GM12874 (cell line): ENCODE data around the gene S100A8.

ENCODE experiments used
- TF ChIP-seq, protein P1 (sequence below): IDR thresholded peaks from 2 replicates; pipeline ENCODE4 v1.5.1; 2011; ENCODE audit warnings: low read depth, mild to moderate bottlenecking, control low read depth, low read length, moderate library complexity; ENCODE audit not compliant: insufficient read depth

Gene S100A8

DNA sequence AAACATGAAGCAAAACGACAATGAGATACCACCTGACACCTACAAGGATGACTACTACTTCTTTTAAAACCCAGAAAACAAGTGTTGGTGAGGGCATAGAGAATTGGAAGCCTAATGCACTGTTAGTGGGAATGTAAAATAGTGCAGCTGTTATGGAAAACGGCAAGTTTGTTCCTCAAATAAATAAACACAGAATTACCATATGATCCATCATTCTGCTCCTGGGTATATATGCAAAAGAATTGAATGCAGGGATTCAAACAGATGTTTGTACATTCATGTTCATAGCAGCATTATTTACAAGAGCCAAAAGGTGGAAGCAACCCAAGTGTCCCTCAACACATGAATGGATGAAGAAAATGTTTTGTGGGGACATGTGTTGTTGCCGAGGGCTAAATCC is 1.4 kb upstream of the S100A8 start:
- TF ChIP-seq, protein P1, sequence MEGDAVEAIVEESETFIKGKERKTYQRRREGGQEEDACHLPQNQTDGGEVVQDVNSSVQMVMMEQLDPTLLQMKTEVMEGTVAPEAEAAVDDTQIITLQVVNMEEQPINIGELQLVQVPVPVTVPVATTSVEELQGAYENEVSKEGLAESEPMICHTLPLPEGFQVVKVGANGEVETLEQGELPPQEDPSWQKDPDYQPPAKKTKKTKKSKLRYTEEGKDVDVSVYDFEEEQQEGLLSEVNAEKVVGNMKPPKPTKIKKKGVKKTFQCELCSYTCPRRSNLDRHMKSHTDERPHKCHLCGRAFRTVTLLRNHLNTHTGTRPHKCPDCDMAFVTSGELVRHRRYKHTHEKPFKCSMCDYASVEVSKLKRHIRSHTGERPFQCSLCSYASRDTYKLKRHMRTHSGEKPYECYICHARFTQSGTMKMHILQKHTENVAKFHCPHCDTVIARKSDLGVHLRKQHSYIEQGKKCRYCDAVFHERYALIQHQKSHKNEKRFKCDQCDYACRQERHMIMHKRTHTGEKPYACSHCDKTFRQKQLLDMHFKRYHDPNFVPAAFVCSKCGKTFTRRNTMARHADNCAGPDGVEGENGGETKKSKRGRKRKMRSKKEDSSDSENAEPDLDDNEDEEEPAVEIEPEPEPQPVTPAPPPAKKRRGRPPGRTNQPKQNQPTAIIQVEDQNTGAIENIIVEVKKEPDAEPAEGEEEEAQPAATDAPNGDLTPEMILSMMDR, result no peak

DNA sequence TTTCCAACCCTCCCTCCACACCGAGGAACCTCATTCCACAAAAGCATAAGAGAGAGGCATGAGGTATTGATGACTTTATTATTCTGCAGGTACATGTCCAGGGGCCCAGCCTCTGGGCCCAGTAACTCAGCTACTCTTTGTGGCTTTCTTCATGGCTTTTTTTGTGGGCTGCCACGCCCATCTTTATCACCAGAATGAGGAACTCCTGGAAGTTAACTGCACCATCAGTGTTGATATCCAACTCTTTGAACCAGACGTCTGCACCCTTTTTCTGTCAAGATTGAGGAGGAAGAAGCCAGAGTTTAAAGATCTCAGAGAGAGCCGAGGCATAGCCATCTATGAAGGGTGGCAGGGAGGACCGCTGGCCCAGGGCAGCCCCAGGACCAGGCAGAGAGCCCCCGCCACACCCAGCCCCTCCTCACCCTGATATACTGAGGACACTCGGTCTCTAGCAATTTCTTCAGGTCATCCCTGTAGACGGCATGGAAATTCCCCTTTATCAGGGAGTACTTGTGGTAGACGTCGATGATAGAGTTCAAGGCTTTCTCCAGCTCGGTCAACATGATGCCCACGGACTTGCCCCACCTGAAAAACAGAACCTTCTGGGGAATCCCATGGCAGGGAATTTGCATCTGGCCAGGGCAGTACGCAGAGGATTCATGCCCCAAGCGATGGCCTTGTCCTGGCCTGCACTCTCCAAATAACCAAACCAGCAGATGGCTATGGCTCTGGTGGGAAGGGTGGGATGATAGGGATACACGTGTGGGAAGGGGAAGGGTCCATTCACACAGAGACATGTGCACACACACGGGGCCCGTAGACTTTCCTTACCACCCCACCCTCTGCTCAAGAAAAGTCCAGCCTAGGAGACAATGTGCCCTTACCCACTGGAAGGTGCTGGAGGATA is 647 bp downstream of the S100A8 start:
- TF ChIP-seq, protein P1, result no peak

DNA sequence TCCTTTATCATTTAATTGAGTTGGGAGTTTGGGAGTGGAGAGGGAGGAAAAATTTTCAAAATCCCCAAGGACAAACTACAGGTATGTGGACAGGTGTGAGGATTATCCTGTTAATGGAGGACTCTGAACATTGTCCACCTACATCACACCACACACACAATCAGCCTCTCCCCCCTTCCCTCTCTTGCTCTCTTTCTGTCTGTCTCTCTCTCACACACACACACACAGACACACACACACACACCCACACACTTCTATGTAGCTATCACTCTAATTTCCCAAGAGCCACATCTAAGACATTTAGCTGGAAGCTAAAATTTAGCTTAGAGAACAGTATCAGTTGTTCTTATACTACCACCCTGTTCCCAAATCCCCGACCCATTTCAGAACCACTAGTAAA is 1.5 kb downstream of the S100A8 start:
- TF ChIP-seq, protein P1, result no peak

DNA sequence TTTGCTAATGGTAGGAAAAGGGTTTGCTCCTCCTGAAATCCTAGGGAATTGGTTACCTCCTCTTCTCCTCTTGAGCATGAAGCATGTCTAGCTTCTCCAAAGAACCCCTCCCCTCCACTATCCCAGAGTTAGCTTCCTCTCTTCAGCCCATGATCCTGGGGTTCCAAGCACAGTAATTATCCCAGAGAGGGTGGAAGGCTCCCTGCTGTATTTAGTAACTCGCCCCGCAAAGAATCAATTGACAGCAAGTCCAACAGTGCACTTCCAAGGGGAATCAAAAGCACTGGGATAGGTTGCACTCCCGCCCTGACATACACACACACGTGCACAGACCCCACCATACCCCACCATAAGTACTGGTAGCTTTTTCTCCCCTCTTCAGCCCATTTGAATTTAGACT is 3.1 kb downstream of the S100A8 start:
- TF ChIP-seq, protein P1, result no peak

GRCh38 chr1:153387001-153387400 is 3.9 kb downstream of the S100A8 start:
- TF ChIP-seq, protein P1, result no peak

DNA sequence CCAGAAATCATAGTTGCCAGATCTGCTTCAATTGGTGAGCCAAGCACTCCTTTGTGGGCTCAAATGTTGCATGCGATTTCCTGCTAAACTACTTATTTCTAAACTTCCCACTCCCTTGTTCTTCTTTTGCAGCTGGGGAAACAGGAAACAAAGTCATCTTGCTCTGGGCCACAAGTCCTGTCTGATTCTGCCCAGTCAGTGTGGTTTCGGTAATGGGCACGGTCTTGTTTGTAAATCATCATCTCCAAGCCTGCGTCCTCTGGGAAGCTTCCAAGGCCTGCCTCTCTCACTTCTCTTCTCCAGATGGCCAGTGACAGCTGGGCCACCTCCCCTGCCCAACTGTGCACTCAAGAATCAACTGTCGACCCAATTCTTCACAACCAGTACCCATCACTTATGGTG is 4.4 kb downstream of the S100A8 start:
- TF ChIP-seq, protein P1, result no peak

GRCh38 chr1:153384958-153385580 is 5.8 kb downstream of the S100A8 start:
- TF ChIP-seq, protein P1, result no peak
